Fibroblast of mammary gland (primary cell): ENCODE results near the gene BCL2A1.

Experiments
- DNase-seq: peaks from one replicate; pipeline ENCODE4 v3.0.0-alpha.2; 2010; ENCODE audit warnings: low read depth
- H3K4me3 ChIP-seq: 2 replicates; pipeline ENCODE4 v1.5.1; 2011; ENCODE audit warnings: low read depth, mild to moderate bottlenecking, low read length, moderate library complexity; ENCODE audit not compliant: control insufficient read depth
- TF ChIP-seq, protein P1 (sequence below): conservative IDR thresholded peaks from 2 replicates; pipeline ENCODE4 v1.5.1; 2011; ENCODE audit warnings: low read depth, low read length, inconsistent platforms; ENCODE audit not compliant: control insufficient read depth, insufficient read depth

BCL2A1 gene

DNA sequence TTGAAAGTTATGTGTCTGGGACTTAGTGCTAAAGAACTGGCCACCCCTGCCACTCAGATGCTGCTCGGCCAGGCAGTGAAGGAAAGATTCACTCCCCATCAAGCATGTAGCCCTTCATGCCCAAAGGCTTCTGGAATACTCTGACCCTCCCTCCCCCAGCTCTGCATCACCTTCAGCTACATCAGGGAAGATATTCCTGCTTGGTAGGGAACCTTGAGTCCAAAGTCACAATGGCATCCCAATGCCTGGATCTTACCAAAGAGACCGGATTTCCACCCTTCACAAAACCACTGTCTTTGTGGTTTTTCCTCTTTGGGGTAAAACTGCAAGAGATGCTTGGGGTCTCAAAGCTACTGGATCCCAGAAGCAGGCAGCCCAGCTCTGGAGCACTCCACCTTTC lies 18.2 kb upstream of the BCL2A1 start:
- no peak overlapping the region for H3K4me3 ChIP-seq
- TF ChIP-seq, protein P1, sequence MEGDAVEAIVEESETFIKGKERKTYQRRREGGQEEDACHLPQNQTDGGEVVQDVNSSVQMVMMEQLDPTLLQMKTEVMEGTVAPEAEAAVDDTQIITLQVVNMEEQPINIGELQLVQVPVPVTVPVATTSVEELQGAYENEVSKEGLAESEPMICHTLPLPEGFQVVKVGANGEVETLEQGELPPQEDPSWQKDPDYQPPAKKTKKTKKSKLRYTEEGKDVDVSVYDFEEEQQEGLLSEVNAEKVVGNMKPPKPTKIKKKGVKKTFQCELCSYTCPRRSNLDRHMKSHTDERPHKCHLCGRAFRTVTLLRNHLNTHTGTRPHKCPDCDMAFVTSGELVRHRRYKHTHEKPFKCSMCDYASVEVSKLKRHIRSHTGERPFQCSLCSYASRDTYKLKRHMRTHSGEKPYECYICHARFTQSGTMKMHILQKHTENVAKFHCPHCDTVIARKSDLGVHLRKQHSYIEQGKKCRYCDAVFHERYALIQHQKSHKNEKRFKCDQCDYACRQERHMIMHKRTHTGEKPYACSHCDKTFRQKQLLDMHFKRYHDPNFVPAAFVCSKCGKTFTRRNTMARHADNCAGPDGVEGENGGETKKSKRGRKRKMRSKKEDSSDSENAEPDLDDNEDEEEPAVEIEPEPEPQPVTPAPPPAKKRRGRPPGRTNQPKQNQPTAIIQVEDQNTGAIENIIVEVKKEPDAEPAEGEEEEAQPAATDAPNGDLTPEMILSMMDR = no peak
- no peak for DNase-seq

DNA sequence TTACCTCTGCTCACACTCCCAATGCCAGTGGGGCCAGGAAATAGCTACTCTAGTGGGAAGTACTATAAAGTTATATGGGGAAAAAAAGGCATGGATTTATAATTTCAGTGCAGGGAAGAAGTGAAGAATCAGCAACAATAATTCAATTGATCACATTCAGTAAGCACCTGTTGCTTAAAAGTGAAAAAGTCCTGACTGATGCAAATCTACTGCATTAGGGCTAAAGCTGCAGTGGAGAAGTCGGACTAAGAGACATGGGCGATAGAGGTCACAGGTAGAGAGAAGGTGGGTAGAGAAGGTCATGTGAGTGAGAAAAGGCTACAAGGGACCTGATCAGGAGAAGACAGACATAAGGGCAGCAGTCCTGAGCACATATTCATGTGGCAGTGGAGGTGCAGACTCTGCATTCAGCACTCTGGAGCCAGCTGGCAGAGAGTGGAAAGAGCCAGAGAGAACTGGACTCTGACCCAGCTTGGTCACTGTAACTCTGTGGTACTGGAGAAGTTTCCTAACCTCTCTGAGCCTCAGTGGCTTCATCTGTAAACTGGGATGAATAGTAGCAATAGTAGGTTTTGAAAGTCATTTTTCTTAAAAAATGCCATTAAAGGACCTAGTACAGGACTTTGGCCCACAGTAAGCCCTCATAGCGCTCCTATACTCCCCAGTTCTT lies 17.6 kb upstream of the BCL2A1 start:
- no peak for DNase-seq
- TF ChIP-seq, protein P1 = no peak
- no peak overlapping the region for H3K4me3 ChIP-seq

DNA sequence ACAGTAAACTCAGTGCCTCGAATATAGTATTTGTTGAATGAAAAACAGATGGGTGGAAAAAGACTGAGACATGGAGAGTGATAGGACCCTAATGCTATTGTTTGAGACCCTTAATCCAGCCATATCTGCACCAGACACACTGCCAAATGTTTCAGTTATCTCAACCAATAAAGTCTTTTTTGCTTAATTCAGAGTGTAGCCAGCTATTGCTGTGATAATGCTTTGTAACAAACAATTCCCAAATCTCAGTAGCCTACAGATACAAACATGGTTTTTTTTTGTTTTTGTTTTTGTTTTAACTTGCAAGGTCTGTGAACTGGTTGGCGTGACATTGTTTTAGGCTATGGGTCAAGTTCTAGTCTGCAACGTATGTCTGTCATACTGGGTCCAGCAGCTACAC lies 17.0 kb upstream of the BCL2A1 start:
- DNase-seq = no peak
- no peak overlapping the region for H3K4me3 ChIP-seq
- TF ChIP-seq, protein P1 = no peak

DNA sequence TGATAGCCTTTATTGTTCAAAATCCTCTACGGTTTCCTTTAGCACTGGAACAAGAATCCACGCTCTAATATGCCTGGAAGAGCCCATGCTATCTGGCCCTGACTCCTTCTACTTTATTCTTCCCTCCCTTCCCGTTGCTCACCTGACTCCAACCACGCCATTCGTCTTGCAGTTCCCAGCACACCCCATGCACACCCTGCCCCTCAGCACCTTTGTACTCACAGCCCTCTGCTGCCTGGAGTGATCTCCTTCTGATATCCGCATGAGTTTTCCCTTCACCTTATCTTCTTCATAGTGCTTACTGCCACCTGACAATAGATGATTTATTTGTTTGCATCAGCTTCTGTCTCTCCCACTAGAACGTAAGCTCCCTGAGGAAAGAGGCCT lies 16.6 kb upstream of the BCL2A1 start:
- no peak for DNase-seq
- no peak overlapping the region for H3K4me3 ChIP-seq
- TF ChIP-seq, protein P1 = no peak

DNA sequence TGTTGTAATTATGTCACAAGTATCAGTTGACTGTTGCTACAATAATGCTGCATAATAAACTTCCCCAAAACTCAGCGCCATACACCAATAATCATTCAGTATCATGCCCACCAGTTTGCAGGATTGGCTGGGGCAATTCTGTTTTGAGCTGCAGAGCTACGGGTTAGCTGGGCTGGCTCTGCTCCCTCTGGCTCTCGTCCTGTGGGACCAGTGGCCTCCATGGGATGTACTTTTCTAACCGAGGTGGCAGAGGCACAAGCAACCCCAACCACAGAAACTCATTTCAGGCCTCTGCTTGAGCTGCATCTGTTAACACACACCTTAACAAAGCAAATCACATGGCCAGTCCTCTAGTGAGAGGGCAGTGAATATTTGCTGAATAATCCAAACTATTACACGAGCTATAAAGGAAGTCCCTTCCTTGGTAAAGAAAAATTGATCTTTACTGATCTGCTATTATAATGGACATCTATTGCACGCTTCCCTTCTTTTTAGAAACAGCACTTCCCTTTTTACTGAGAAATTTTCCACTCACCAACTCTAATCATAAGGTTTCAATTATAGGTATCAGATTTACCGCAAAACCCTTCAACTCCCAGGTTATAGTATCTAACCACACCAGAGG lies 10.9 kb upstream of the BCL2A1 start:
- no peak for DNase-seq
- no peak overlapping the region for H3K4me3 ChIP-seq
- TF ChIP-seq, protein P1 = no peak

DNA sequence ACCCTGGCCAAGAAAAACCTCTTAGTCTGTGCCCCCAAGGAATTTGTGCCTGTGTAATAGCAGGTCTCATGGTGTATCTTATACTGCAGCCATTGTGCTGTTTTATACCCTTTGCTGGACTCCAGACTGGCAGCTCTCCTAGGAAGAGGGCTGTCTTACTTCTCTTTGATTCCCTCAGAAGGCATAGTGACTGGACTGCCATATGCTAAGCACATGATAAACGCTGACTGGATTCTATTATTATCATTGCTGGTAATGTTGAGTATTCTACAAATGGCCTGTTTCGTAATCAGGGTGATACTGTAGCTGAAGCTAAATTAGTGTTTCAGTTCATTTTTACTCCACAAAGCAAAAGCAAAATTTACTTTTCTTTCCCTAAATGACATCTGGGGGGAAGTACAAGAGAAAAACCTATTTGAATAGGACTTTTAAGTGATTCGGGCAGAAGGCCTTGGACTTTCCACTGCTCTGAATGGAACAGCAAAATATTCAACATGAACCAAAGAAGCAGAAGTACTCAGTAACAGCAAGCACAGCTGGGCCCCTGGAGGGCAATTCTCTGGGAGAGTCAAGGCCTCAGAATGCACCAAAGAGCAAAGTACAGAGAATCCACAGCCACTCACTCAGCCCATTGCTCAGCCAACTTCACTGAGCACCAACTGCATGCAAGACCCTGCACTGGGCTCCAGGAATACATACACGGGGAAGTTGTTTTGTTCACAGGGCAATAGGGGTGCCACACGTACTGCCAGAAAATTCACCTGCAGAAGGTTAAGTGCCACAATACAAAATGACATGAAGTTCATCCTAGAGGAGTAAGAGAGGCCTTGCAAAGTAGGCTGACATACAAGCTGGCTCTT lies 7.9 kb upstream of the BCL2A1 start:
- peak; percentile 90 for DNase-seq
- no peak overlapping the region for H3K4me3 ChIP-seq

More for the DNA sequence above, 7.9 kb upstream of the BCL2A1 start:
- TF ChIP-seq, protein P1 = no peak
